Measurements from ENCODE around the gene PLSCR5. TPM values are rescaled to one million over a fixed set of nuclear protein-coding genes. Genes with fewer than 3 reads are reported as not detected.

PLSCR5 gene
- total RNA-seq, 1 experiment from 2014 or later: not detected

DNA sequence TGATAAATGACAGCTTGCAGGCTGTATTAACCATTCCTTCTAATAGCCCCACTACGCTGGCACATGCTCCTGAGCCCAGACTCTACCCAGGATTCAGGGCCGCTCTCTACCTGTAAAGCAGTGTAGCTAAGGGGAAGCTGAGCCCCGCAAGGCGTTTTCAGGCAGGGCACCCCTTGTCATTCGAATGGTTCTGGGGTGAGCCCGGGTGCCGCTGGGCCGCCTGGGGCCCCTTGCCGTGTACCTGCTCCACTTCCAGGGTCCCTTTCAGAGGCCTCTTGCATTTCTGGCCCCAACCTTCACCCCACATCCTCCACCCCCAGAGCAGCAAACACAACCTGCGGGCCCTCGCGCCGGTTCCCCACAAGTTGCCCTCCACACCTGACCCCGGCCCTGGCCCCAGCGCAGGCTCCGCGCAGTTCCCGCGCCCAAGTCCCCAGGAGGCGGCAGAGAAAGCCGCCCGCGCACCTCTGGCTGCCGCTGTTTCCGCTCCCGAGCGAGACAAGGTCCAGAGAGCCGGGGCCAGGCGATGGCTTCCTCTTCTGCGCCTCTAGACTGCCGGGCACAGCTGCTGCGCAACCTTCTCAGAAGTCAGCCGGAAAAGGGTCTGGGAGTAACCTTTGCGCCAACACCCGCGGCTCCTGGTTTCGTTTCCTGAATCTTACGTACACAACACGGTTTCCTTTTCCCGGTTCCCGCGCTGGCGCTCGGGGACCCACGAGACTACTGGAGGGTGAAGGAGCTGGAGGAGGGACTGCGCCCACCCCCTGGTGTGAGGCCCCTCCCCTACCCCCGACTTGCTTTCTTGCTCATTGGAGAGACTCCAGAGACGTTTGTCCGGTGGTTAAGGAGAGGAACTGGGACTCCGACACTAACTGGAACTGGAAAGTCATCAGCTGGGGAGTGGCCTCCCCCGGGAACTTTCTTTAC is 60.9 kb downstream of the PLSCR5 start, which contains the start of gene PLSCR1:
TSS of gene PLSCR1 (minus strand) at position 606 of the 927 bp plus-strand sequence. CDS start 8,055 bp downstream, outside the sequence.
- peak; percentile 100 for DNase-seq (ENCODE audit: low read depth)

DNA sequence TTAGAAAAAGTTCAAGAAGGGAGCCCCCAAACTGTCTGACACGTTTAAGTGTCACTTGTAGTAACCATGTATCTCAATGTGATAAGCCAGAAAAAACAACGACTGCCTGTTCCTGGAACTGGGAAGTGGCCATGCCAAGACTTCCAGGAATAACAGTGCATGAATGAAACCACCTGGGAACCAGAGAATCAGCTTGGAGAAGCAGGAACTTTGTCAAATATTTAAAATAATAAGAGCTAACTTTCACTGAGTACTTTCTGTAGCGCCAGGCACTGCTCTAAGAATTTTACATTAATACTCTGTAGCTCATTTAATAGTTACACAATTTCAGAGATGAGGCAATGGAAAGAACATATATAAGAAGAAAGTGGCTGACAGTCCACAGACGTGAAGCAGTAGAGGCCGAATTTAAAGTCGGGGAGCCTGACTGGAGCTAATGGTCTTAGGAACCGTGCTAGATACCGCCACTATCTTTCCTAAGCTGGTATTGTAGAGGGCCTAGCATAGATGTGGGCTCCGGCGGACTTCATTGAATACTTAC is 61.6 kb downstream of the PLSCR5 start:
- no peak for DNase-seq (ENCODE audit: low read depth)

DNA sequence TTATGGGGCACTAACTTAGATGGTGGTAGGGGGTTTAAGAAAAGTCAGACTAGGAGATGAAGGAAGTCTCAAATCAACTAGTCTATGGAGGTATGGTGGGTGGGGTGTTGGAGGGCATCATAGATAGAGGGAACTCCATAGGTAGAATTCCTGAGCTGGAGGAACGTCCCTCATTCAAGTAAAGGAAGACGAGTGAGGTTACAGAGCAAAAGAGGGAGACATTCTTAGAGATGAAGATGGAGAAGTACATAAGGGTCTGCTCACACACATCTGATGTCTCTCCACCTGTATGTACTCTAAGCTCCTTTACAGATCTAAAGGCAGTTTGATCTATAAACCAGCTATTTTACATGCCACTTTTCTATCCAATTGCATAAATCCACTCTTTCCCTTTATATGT is 62.2 kb downstream of the PLSCR5 start:
- no peak for DNase-seq (ENCODE audit: low read depth)

DNA sequence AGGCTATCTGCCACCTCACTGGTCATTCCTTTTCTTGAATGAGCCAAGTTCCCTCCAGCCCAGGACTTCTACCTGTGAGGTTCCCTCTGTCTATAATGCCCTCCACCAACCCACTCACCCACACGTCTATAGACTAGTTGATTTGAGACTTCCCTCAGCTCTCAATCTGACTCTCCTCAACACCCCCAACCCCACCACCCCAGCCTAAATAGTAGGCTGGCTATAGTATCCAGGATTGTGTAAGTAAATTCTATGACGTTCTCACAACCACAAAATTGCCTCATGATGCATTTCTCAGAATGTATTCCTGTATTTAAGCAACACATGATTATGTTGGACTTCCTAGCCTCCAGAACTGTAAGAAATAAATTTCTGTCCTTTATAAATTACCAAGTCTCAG is 63.0 kb downstream of the PLSCR5 start:
- DNase-seq (ENCODE audit: low read depth): peak; percentile 33

DNA sequence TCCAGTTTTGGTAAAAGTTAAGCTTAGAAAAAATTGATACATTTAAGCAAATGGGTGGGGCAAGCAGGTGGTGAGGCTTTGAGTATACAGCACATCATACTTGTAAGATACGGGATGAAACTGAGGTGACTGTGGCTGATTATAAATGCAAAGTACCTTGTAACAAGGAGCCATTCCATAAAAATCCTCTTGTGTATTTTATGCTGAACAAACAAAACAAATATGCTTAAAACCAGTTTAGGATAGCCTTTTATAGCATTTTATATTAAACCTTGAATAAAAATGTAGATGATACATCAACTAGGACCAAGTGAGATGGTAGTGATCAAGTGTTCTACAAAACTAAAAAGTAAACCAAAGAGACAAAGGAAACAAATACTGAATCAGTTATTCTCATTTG is 64.2 kb downstream of the PLSCR5 start:
- no peak for DNase-seq (ENCODE audit: low read depth)

DNA sequence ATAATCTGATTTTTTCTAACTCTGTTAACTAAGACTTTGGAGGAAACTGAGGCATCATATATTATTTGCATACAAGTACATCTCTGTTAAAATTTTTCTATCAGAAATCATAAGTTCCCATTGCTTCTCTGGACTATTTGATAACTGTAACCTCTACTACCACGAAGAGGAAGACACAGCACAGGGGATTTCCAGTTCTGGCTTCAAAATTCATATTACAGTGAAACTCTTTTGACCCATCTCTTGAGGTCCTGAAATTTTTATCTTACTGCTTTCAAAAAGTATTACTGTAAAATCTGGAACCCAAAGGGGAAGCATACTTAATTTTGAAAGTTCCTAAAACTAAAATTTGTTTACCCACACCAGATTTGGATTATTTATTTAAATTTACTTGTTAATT is 64.9 kb downstream of the PLSCR5 start:
- DNase-seq (ENCODE audit: low read depth): no peak

DNA sequence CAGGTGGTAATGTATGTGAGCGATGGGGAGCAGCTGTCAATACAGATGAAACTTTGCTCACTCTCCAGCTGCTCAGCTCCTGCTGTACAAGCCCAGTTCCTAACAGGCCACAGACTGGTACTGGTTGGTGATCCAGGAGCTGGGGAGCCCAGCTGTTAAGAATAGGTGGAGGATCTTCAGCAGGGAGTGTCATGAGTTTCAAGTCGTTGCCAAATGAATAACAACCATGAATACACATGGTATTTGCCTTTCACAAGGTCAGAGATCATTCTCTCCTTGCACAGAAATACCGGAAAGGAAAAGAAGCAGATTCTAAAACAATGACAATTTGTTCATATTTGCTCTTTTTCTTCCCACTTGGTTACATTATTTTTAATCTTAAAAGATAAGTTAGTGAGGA is 65.8 kb downstream of the PLSCR5 start:
- no peak for DNase-seq (ENCODE audit: low read depth)

DNA sequence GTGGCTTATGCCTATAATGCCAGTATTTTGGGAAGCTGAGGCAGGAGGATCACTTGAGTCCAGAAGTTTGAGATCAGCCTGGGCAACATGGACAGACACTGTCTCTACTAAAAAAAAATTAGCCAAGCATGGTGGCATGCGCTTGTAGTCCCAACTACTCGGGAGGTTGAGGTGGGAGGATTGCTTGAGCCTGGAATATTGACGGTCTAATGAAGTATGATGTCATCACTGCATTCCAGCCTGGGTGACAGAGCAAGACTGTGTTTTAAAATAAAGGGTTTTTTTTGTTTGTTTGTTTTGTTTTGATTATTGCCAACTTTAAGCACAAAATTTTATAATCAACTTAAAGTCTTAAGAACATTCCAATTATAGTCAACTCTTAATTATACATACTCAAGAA is 67.5 kb downstream of the PLSCR5 start:
- DNase-seq (ENCODE audit: low read depth): no peak

DNA sequence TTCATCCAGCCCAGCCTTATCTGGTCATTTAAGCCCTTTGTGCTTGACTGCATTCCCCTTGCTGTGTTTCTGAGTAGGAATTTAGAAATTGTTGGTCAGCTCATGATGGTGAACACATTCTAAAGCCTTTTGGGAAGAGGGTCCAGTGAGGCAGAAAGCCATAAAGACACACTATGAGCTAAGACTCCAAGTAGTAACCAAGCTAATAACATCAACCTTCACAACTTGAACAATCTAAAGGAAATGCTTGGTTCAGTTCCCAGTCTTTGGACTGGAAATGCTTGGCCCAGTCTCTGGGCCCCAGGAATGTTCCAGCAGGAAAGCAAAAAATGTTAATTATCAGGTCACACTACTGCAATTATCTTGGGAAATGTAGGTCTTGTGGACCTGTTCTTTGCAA is 68.5 kb downstream of the PLSCR5 start:
- DNase-seq (ENCODE audit: low read depth): no peak

Other genes with a start within 250 kb of the PLSCR5 start
- not detected in 2 replicates for gene PLSCR2, start 135.8 kb downstream of the PLSCR5 start, total RNA-seq (2014; rRNA removed; shearing (Covaris generic))
- gene PLSCR1, start 60.7 kb downstream of the PLSCR5 start, total RNA-seq (2014; rRNA removed; shearing (Covaris generic)): 665 and 782 TPM in 2 replicates